Thoracic aorta (tissue), 2 donors: ENCODE results near the gene ZNF675. TPM values are rescaled to one million over a fixed set of nuclear protein-coding genes. Genes with fewer than 3 reads are reported as not detected.
"Not testable (repeated sequence)": the region's sequence is repeated elsewhere in the genome, so short reads cannot be mapped to it uniquely, and the experiment has no call there.

ENCODE experiments used
- ATAC-seq: fragments of 150-250 bp; one replicate; pipeline ENCODE4 v1.8.0; 2017; ENCODE audit warnings: low read depth; ENCODE audit not compliant: insufficient number of reproducible peaks, low FRiP score
- DNase-seq: peaks from one replicate; pipeline ENCODE4 v3.0.0-alpha.2; 2020; ENCODE audit warnings: low spot score
- H3K27ac ChIP-seq, 2 donors: fragments of 200-600 bp; sonication (generic); 1 replicate in 1 of 2; 2 replicates in 1 of 2; pipeline ENCODE4 v1.5.1; 2016; ENCODE audit warnings: mild to moderate bottlenecking in 2 of 2, moderate library complexity in 2 of 2
- H3K27me3 ChIP-seq: fragments of 200-600 bp; sonication (generic); replicated peaks from 2 replicates; pipeline ENCODE4 v1.6.0; 2016; ENCODE audit warnings: mild to moderate bottlenecking; ENCODE audit not compliant: insufficient read depth
- H3K36me3 ChIP-seq: fragments of 200-600 bp; sonication (generic); one replicate; pipeline ENCODE4 v1.5.1; 2016
- H3K4me1 ChIP-seq, 2 donors: fragments of 200-600 bp; sonication (generic); 1 replicate in 1 of 2; 2 replicates in 1 of 2; pipeline versions ENCODE4 v1.5.1 to v1.6.0; 2016; ENCODE audit warnings: low read depth in 2 of 2, mild to moderate bottlenecking in 1 of 2; ENCODE audit not compliant: control insufficient read depth in 1 of 2
- H3K4me3 ChIP-seq: fragments of 200-600 bp; sonication (generic); 2 replicates; pipeline ENCODE4 v1.5.1; 2016; ENCODE audit warnings: mild to moderate bottlenecking
- H3K9me3 ChIP-seq: fragments of 200-600 bp; sonication (generic); 2 replicates; pipeline ENCODE4 v1.5.1; 2016
- CTCF ChIP-seq: fragments of 200-600 bp; sonication (generic); IDR thresholded peaks from one replicate; pipeline ENCODE4 v1.5.1; 2019; ENCODE audit warnings: antibody characterized with exemption
- total RNA-seq, 2 donors: library from RNA; depleted of rRNA; stranded (reverse); fragments of >200 nt; gene quantifications; one replicate each; pipeline versions ENCODE4 v1.1.0 to v1.2.3, GENCODE V29; 2016

The ZNF675 gene
- 10 to 100 TPM in 1 of 2 donors, 1 to 10 TPM in 1; 2.0 to 17.8 TPM for total RNA-seq

GRCh38 chr19:23686621-23687423 is at the start of gene ZNF675:
Gene ZNF675, minus strand, starts transcription at chr19:23687212. Its CDS starts 179 bp downstream, at chr19:23687033.
- DNase-seq (peak; percentile 80), ATAC-seq (peak; percentile 46)
- Histone ChIP-seq H3K4me1 (peaks cover 3 to 7% of the 10 kb centered on the region in 2 donors), H3K36me3 (no peaks in the 10 kb centered on the region), H3K4me3 (peak within 1 kb of the TSS; percentile 97), H3K27me3 (no peaks in the 10 kb centered on the region), H3K9me3 (no peaks in the 10 kb centered on the region), H3K27ac (peak within 1 kb of the TSS; percentile 55 to 75)
- no peak for TF ChIP-seq CTCF

- H3K4me1 ChIP-seq, DNase-seq, H3K27ac ChIP-seq, H3K36me3 ChIP-seq, H3K9me3 ChIP-seq, H3K4me3 ChIP-seq, H3K27me3 ChIP-seq, ATAC-seq: not testable (repeated sequence)
Measured at GRCh38 chr19:23730729-23731465, 43.9 kb upstream of the ZNF675 start.

GRCh38 chr19:23724161-23724560 is 37.1 kb upstream of the ZNF675 start:
- H3K4me3 ChIP-seq, H3K9me3 ChIP-seq, DNase-seq, H3K36me3 ChIP-seq, H3K27me3 ChIP-seq, ATAC-seq, H3K4me1 ChIP-seq, H3K27ac ChIP-seq: not testable (repeated sequence)

GRCh38 chr19:23718802-23719201 is 31.8 kb upstream of the ZNF675 start:
- Histone ChIP-seq H3K36me3 (no peaks in the 10 kb centered on the region), H3K9me3 (no peaks in the 10 kb centered on the region), H3K4me3 (no peak overlapping the region), H3K4me1 (no peaks in the 10 kb centered on the region), H3K27ac (no peak overlapping the region), H3K27me3 (no peaks in the 10 kb centered on the region)
- TF ChIP-seq CTCF = no peak
- DNase-seq (no peak), ATAC-seq (no peak)

- no peaks in the 10 kb centered on the region for H3K9me3 ChIP-seq
- no peaks in the 10 kb centered on the region for H3K4me1 ChIP-seq
- DNase-seq = no peak
- H3K4me3 ChIP-seq = no peak overlapping the region
- no peaks in the 10 kb centered on the region for H3K36me3 ChIP-seq
- ATAC-seq = no peak
- no peak overlapping the region for H3K27ac ChIP-seq
- no peaks in the 10 kb centered on the region for H3K27me3 ChIP-seq
- no peak for TF ChIP-seq CTCF
Measured at GRCh38 chr19:23716792-23717191, 29.8 kb upstream of the ZNF675 start.

GRCh38 chr19:23709347-23709746 is 22.3 kb upstream of the ZNF675 start:
- Histone ChIP-seq H3K27ac (no peak overlapping the region), H3K36me3 (no peaks in the 10 kb centered on the region), H3K27me3 (no peaks in the 10 kb centered on the region), H3K9me3 (no peaks in the 10 kb centered on the region), H3K4me3 (no peak overlapping the region), H3K4me1 (no peaks in the 10 kb centered on the region)
- ATAC-seq (no peak), DNase-seq (no peak)
- TF ChIP-seq CTCF = no peak
